Measurements from ENCODE around the gene ETV6. TPM values are rescaled to one million over a fixed set of nuclear protein-coding genes. Genes with fewer than 3 reads are reported as not detected.

The ETV6 gene
- total RNA-seq, 1 donor from 2014 or later, result 11.9 TPM

DNA sequence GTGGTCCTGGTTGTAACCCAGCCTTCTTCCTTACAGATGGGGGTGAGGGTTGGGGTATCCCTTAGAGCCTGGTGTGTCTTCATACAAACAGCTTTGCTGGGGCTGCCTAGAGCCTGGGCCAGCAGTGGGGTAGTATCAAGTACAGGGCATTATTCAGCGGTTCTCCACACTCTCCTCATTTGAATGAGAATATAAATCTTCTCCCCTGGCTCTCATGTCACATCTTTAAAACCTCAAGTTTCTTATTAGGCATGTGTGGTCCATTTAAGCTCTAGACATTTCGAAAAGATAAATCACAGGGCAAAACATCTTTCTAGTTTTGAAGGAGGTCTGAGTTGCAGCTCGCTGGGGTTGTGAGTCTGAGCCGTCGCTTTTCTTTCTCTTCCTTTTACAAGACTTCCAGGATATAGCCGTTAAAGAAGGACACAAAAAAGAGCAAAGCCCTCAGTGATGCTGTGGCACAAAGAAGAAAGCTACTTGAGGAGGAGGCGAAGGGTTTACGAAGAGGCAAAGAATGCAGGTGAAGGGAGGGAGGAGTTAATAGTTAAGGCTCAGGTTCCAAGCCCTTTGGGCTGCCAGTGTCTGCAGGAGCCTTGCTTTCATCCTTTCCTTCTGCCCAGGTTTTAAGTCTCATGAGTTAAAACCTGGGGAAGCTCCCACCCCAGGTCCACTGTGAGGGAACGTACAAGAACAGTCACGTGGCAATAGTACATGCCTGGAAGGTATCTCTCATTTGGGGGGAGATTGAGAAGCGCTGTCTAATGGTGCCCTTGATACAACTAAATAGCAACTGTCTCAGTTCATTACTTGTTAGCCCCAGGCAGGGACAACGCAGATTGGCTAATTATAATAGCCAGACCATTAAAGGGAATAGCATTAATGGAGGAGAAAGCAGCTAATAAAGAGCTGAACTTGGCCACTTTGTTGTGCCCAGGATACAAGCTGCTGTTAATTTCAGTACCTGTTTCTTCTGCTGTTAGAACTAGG lies 94.2 kb downstream of the ETV6 start:
- no peak for DNase-seq

DNA sequence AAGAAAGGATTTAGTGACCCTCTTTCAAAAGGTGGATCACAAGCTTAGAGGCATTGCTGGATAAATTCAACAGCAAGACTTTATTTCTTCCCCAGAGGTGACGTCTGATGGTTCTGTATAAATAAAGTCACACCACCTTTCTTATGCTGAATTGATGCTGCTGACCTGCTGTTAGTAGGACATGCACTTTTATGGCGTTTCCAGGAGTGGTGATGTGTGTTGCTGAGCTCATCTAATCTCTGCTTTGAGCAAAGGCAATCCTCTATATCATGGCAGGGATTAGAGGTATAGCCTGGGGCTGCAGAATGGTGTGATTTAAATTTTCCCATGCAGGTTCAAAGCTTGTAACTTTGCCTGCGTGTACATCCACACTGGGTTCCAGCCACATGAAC lies 94.9 kb downstream of the ETV6 start:
- DNase-seq, result no peak

DNA sequence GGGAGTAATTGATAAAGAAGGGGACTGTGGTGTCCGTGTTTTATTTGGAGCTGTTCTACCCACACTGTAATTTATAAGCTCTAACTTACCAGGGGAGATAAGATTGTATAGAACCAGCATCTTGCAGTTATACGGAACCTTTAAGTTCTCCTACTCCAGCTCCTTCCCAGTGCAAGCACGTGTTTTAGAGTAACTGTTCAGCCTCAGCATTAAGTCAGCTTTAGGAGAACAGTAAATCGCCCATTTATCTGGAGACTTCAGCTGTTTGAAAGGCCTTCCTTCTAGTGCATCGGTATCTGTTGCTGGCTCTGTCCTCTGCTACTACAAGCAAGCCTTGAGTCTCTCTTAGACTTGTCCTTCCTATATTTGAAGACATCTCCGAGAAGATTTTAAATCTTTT lies 95.6 kb downstream of the ETV6 start:
- no peak for DNase-seq

DNA sequence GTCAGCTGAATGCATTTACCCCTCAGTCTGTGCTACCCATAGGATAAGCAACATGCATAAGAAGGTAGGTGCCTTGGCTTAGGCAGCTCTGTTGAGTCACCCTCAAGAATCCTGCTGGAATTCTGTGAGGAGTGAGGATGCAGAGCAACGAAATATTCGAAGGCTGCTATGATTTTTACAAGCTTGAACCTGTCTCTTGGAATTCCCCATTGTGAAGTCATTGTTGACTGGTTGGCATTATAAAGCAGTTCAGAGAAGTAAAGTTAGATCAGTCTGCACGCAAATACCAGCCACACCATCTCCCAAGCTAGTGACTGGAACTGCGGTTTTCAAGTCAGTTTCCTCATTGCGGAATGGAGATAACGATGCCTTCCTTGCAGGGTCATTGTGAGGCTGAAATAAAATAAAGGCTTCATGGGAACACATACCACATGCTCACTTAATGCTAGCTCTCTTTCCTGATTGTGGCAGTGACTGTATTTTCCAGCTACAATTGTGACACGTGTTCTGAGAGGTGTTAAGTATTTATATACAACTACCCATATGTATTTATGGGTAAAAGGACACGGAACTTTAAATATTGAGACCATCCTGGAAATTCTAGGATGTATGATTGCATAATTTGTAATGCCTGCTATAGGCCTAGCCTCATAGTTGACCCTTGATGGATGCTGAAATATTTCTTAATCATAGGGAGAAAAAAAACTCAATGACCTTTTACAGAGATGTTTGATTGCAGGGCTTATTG lies 96.7 kb downstream of the ETV6 start:
- no peak for DNase-seq

DNA sequence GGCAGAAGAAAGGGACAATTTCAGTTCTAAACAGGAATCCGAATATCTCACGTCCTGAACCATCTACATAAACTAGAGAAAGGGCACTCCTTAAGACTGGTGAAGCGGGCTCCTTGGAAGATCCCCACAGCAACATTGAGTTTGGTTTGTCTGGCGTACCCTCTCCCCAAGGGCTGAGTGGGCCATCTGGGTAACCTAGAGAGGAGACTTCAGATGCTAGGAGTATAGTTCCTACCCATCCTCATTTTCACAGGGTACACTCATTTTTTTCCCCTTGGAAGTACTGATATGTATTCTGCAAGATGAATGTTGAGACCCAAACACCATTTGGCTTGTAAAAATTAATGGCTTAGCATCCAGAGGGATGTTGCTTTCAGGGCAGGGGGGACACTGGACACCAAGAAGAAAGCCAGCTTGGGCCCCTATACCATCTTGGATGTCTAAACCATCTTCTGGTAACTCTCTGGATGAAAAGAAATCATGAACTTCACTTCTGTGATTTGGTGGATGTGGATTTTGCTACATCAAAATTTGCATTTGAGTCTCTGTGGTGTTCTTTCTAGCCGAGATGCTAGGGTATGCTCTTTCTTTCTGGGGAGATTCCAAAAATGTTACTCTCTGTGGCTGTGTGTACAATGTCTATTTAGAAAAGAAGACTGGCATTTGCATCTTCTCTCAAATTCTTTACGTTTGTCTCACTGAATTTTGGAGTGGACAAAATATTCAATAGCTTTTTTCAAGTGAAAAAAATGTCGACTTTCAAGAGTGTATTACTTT lies 97.7 kb downstream of the ETV6 start:
- no peak for DNase-seq

DNA sequence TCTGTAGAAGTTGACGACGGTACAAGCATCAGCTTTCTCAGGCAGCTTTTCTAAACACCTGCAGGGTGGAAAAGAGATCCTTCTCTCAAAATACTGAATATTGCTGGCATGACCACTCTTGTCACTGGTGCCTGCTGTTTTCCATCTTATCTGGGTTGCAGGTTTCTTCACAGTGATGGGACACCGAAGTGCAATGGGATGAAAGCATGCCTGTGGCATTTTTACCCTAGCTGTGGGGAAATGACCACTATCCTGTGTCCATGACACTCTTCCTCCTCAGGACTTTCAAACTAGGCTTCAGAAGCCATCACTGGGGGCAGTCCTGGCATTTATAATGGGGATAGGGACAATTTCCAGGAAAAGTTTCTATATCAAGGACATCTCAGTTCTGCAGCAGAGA lies 98.5 kb downstream of the ETV6 start:
- no peak for DNase-seq

DNA sequence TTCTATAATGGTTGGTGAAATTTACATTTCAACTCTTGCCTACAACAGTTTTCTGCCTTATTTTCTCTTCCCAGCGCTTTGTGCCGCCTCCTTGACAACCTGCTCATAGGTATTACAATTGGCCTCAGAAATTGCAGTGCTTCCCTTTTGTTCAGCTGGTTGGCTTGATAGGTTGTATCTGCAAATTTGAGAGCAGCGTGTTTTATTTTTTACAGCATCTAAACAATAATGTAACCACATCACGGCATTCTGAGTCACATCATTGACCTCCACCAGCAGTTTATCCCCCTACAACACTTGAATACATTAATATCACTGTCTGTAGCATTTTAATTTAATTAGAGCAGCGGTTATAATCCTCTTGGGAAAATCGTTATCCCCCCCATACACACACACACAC lies 99.4 kb downstream of the ETV6 start:
- DNase-seq, result no peak

DNA sequence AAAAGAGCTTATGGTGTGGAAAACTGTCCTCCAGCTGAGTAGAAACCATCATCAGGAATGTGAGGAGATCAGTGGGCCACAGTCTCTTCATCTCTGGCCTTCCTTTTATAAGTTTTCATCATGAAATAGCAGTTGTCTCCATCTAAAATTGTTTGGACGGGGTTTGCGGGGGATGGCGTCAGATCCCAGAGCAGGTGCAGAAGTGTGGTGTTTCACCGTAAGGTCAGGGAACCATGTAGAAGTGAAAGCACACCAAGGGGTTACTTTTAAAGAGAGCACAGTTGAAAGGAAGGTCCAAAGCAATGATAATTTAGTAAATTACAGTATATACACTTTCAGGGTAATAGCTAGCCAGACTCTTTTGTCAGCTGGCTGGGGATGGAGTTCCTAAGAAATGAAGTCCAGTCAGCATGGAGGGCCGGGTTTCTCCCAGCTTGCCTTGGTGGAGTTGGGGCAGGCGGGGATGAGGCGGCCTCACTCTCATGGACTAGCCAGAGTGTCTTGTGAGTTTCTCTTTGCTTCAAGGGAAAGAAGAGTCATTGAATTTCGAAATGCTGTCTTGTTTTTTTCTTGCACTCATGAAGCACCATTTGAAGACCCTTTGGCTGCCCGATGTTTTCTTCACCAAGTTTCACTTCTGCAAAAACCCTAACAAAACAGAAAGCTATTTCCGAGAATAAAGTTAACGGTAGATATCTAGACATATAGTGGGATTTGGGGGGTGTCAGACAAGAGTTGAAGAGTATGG lies 100.6 kb downstream of the ETV6 start:
- DNase-seq, result no peak

DNA sequence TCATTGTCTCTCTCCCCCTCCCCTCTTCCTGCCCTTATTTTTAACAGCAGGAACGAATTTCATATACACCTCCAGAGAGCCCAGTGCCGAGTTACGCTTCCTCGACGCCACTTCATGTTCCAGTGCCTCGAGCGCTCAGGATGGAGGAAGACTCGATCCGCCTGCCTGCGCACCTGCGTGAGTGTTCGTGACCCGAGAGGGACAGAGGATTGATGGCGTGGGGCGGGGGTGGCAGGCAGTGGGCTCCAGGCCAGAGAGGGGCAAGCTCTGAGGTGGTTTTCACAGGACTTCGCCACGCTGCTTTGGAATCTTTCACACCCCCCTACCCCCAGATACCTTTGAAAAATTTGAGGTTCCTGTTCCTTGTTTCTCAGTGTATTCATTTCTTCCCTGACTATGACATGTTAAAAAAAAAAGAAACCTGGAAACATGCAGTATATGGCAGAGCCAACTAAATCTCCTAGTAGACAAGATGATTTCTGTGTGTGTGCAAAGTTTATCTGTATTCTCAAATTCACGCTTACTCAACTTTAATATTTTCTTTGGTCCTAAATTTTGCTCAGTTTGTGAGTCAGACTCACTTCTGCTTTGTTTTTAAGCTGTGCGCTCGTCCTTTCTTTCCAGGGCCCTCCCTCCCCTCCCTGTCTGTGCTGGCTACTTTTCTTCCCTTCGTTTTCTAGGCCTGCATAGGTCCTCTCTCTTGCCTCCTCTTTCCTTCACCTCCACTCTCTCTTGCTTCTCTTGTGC lies 103.1 kb downstream of the ETV6 start:
- DNase-seq, result no peak

DNA sequence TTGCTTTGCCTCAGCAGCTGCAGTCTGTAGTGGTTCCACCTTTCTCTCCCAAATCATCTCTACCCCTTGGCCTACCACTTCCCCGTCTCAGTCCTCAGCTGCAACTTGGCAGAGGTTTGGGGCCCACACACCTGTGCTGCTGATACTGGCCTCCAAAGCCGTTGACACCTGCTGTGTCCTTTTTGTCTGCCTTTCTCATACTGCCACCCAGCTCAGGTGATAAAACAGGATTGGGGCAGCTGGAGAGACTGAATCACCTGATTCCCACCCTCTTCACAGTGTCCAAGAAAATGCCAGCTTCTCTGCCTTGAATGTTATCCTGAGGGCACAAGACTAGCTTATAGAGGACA lies 103.7 kb downstream of the ETV6 start:
- no peak for DNase-seq

DNA sequence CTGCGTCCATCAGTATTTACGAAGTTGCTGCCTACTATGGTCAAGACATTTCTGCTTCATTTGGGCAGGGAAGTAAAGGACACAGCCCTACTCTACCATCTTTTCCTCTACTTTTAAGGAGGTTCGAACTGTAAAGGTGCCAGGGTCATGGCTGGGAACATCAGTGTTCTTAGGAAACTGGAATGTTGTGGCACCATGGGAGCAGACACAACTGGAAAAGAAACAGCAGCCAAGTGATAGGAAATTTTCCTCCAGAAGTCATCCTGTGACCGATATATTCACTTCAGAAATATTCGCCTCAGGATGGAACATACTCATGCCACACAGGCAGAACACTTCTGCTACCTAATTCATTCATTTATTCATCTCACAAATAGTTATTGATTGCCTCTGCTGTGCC lies 104.4 kb downstream of the ETV6 start:
- no peak for DNase-seq

DNA sequence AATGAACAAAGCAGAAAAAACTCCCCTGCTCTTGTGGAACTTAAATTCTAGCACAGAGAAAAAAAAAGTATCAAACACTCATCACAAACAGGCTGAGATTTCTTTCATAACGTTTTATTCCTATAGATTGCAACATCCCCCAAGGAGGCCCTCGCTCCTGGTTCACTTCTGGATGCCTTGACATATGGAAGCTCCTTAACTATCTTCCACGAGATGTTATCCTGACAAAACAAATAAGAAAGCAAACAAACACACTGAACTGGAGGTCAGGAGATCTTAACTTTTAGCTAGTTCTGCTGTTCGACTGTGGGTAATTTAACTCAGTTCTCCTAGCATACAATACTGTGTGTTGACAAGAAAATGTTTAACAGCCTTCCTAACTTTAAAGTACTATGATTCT lies 104.8 kb downstream of the ETV6 start:
- DNase-seq, result no peak

DNA sequence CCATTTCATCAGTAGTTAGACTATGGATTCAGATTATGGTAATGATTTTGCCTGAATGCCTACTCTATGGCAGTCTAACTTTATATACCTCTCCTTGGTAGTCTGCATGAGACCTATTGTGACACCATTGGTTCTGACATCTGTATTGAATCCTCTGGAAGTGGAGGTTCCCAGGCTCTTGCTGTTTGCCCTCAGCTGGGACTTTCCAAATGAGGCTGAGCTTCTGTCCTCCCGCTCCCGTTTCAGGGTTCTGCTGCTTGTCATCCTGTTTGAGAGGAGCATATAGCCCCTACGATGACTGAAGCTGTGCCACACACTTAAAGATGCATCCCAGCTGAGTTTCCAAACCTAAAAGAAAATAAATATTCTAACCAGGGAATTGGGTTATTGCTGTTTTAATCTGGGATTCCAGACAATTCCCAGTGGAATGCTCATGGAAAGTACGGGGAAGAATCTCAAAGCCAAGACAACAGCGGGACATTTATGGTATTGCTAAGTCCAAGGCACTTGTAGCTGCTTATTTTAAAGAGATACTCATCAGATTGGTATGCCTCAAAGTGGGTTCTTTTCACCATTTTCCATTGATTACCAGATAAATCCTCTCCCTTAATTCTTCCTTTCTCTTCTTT lies 105.9 kb downstream of the ETV6 start:
- DNase-seq, result no peak

DNA sequence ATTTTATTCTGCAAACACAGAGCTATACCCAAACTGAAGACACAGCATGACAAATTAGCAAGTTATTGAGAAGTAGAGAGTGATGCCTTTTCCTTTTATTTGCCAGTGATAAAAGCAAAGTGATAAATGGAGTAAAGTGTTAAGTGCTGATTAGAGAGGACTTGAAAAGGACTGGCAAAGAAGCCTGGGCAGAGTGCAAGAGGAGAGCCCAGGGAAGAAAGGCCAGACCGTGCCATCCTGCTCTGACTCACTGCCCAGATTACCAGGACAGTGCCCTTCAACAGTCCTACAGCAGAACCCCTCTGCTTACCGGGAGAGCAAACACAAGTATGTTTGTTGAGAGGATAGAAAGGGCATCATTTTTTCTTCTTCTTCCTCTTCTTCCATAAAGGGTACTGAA lies 106.5 kb downstream of the ETV6 start:
- DNase-seq, result no peak

DNA sequence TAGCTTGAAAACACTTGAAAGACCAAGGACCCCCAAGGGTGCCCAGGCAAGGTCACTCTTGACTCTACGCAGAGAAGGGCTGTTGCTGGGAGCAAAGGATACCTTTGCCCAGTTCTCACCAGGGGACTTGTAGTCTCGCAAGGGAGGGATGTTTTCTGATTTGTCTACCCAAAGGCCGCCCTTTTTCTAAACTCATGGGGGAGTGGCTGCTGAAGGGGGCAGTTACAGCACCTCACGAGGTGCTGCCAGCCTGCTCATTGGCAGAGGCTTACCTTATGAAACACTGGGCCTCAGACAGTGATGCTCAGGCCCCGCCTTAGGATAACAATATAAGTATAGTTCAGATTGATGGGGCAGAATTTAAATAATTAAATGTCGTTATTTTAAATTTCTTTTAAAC lies 107.0 kb downstream of the ETV6 start:
- DNase-seq, result no peak

DNA sequence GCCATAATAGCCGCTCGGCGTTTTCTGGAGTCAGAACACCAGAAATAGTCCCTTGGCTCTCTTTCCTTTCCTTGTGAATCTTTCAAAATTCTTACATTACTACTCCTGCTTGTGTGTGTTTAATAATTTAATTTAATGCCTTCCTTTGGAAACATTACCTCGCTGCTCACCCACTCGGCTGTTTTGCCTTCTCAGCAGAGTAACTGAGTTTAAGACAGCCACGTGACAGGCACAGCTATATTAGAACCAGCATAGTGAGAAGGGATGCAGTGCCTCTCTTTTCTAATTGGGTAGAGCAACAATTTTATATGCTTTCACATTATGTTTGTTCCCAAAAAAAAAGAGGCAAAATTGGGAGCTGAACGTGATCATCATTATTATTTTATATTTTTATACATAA lies 107.6 kb downstream of the ETV6 start:
- no peak for DNase-seq

DNA sequence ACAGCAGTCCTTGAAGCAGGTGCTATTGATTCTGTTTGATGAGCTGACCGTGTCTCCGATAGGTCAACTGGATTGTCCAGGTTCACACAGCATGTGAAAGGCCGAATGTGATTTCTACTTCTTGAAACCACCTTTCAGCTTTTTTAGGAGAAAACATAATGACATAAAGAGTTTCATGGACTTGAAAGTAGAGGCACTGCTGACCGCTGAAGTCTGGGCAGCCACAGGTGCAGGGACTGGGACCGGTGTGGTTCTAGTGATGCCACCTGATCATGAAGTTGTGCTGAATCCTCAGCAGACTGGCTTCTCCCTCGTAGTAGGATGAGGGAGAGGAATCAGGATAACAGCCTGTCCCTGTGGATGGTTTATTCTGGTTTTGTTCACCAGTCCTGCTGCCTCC lies 108.1 kb downstream of the ETV6 start:
- no peak for DNase-seq

DNA sequence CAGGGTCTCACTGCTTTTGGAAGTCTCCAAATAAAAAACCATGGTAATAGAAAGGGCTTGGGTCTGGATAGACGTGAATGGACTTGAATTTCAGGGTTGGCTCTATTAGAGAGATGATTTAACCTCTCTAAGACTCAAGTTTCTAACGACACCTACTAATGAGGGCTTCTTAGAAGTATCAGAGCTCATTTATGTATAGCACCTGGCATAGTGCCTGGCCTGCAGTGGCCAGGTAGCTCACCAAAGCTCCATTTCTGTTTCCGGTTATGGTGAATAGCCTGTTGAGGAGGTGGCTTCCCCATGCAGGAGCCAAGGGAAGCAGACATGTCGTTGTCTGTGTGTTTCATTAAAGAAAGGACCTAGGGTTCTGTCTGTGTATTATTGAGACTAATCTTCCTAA lies 108.6 kb downstream of the ETV6 start:
- no peak for DNase-seq

DNA sequence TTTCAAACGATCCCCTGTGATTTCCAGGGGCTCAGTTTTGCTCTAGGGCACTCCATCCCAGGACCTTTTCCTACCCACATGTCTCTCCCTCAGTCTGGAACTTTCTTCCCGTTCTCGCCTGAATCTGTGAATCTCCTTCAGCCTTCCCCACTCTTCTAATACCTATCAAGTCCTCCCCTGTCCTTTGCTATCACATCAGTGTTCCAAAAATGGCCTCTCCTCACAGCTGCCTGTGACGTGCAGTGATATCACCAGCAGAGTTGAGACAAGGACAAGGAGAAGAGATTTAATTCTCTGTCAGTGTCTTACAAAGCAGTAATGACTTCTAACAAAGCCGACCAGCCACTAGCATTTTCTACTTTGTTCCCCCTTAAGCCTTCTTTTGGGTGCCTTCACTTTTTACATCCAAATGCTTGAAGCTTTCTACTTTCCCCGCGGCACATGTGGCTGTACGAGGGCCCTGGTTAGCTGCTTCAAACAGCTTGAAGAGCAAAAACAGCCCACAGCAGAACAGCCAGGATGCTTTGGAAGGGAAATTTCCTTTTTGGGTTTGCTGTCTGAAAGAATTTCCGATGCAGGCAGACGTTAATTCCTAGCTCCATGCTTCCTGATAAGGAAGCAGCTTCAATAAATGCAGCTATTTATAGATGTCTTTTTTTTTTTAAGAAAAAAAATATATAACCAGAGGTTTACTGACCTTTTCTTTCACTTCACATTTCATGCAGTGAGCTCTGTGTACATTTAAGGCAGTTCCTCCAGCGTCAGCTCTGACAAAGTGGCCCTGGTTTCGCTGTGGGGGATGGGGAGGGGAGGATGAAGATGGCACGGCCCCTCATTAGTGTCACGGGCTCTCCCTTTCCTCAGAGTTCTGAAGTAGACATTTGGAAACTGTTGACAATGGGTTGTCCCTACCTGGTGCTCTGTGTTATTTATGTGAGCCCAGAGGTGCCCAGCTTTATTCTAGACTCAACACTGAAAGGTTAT lies 109.3 kb downstream of the ETV6 start:
- peak; percentile 43 for DNase-seq

DNA sequence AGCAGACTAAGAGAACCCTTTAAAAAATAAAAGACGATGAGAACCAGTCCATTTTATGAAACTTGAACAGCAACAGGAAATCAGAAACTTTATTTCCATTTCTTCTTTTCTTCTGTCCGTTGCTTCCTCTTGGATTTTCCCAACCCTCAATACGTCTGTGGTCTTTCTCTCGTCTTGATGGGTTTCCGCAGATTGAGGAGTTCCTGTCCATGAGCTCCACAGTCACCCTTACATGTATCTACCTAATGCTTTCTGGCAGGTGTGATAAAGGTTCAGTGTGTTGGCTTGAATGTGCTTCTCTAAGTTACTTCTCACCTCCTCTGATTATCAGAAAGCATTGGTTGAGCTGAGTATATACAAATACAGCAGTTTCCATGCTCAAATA lies 110.0 kb downstream of the ETV6 start:
- DNase-seq, result no peak
